HG02870 (cell line): ENCODE results near the gene LILRA5.
"Not testable (repeated sequence)": the region's sequence is repeated elsewhere in the genome, so short reads cannot be mapped to it uniquely, and the experiment has no call there.

ENCODE experiments used
- ATAC-seq: cut with Tn5 transposase; IDR thresholded peaks from one replicate; pipeline ENCODE4 v1.9.1; 2021; ENCODE audit warnings: mild to moderate bottlenecking, moderate library complexity; ENCODE audit not compliant: unreplicated experiment

LILRA5 gene

GRCh38 chr19:54277111-54277615 lies 35.8 kb downstream of the LILRA5 start:
- ATAC-seq, result not testable (repeated sequence)

GRCh38 chr19:54275951-54276350 lies 37.0 kb downstream of the LILRA5 start:
- no peak for ATAC-seq

- not testable (repeated sequence) for ATAC-seq
Observed at GRCh38 chr19:54274516-54274915, 38.5 kb downstream of the LILRA5 start.

GRCh38 chr19:54273821-54274220 lies 39.1 kb downstream of the LILRA5 start:
- ATAC-seq, result no peak

- not testable (repeated sequence) for ATAC-seq
Observed at GRCh38 chr19:54272181-54272580, 40.8 kb downstream of the LILRA5 start.

- not testable (repeated sequence) for ATAC-seq
Observed at GRCh38 chr19:54271587-54271986, 41.4 kb downstream of the LILRA5 start.

- no peak for ATAC-seq
Observed at GRCh38 chr19:54271106-54271505, 41.9 kb downstream of the LILRA5 start.

- ATAC-seq, result no peak
Observed at GRCh38 chr19:54268936-54269335, 44.0 kb downstream of the LILRA5 start.

GRCh38 chr19:54266133-54266532 lies 46.8 kb downstream of the LILRA5 start:
- ATAC-seq, result no peak

GRCh38 chr19:54262470-54262869 lies 50.5 kb downstream of the LILRA5 start:
- ATAC-seq, result no peak

GRCh38 chr19:54262066-54262465 lies 50.9 kb downstream of the LILRA5 start:
- no peak for ATAC-seq

- no peak for ATAC-seq
Observed at GRCh38 chr19:54257116-54257480, 55.9 kb downstream of the LILRA5 start, which contains the start of gene LILRB5. Gene LILRB5 (minus strand): TSS chr19:54257273. CDS start chr19:54257193, 80 bp downstream.
